ENCODE data around the gene PSMB1.

Gene PSMB1

DNA sequence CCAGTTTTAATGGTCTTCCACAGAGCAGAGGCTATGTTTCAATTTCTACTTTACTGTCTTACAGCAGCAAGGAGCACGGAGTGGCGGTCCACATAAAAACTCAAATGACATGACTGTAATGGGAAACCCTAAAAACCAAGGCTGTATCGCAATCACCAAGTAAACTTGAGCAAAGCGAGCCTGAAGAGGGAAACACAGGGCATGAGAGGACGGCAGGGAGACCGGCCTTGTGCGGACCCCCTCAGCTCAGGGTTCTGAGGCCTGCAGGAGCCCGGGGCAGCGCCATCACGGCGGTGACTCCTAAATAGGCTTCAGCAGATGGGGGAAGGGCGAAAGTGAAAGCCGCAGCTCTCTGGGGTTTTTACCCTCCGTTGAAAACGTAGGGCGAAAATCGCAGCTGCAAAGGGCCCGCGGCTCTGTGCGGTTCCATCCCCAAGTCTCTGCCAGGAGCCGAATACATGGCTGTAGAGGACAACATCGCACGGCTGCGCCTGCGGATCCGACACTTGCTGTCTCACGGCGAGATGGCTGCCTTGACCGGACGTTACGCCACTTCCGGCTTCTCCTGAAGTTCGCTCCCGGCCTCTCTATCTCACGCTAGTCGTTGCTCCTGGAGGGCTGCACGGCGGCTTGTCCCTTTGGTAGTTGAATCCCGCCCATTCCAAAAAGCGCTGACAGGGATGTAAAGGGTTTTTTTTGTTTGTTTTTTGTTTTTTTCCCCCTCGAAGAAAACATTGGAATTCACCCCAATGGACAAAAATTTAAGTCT is at the start of gene PSMB1:
Gene PSMB1 (minus strand): TSS at position 543 of the 769 bp plus-strand sequence. CDS start 65 bp downstream, at position 478.
- Histone ChIP-seq H3K27ac (ENCODE audit: low read length) (peak within 1 kb of the TSS; percentile 96), H3K36me3 (ENCODE audit: control insufficient read depth in 1 of 2, insufficient read depth in 2 of 2, low read length in 2 of 2) (peaks cover 15 to 31% of the 10 kb centered on the region in 2 donors), H3K9me3 (ENCODE audit: control insufficient read depth in 1 of 2, low read length in 2 of 2) (no peaks in the 10 kb centered on the region), H3K27me3 (ENCODE audit: low read depth, low read length) (no peaks in the 10 kb centered on the region), H3K4me3 (ENCODE audit: low read depth in 1 of 2, low read length in 2 of 2) (peak within 1 kb of the TSS; percentile 84 to 99), H3K4me1 (ENCODE audit: control insufficient read depth in 1 of 2, insufficient read depth in 2 of 2, low read length in 2 of 2) (peaks cover 17 to 52% of the 10 kb centered on the region in 2 donors)

DNA sequence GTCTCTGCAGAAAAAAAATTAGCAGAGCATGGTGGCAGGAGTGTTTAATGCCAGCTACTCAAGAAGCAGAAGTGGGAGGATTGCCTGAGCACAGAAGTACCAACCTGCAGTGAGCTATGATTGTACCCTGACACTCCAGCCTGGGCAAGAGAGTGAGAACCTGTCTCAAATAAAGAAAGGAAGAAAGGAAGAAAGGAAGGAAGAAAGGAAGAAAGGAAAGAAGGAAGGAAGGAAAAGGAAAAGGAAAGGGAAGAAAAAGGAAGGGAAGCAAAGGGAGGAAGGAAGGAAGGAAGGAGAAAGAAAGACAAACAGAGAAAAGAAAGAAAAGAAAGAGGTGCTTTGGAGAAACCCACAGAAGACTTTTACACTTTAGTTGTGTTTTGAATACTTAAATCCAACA is 44.2 kb upstream of the PSMB1 start:
- H3K36me3 ChIP-seq (ENCODE audit: control insufficient read depth in 1 of 2, insufficient read depth in 2 of 2, low read length in 2 of 2), result no peaks in the 10 kb centered on the region
- no peaks in the 10 kb centered on the region for H3K4me1 ChIP-seq (ENCODE audit: control insufficient read depth in 1 of 2, insufficient read depth in 2 of 2, low read length in 2 of 2)
- no peak overlapping the region for H3K4me3 ChIP-seq (ENCODE audit: low read depth in 1 of 2, low read length in 2 of 2)
- no peaks in the 10 kb centered on the region for H3K27me3 ChIP-seq (ENCODE audit: low read depth, low read length)
- no peaks in the 10 kb centered on the region for H3K9me3 ChIP-seq (ENCODE audit: control insufficient read depth in 1 of 2, low read length in 2 of 2)
- H3K27ac ChIP-seq (ENCODE audit: low read length), result no peak overlapping the region

DNA sequence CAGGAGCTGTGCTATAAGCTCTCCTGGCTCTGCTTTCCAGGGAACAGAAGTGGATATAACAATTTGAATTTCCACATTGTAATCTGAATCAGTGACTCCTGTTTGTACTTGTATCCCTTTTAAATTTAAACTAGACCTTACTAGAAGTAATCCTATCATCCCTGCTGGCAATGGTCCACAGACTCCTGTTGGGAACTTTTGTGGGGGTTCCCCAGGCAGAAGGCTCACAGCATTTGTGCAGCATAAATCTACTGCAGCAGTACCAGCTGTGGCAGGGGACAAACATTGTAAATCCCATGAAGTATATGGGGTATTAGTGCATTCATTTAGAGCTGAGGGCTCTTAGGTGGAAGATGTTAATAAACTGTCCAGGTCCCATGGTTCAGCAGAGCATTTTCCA is 43.3 kb upstream of the PSMB1 start:
- H3K36me3 ChIP-seq (ENCODE audit: control insufficient read depth in 1 of 2, insufficient read depth in 2 of 2, low read length in 2 of 2), result no peaks in the 10 kb centered on the region
- H3K27ac ChIP-seq (ENCODE audit: low read length), result no peak overlapping the region
- H3K9me3 ChIP-seq (ENCODE audit: control insufficient read depth in 1 of 2, low read length in 2 of 2), result peaks cover 0 to 3% of the 10 kb centered on the region in 2 donors
- H3K4me3 ChIP-seq (ENCODE audit: low read depth in 1 of 2, low read length in 2 of 2), result no peak overlapping the region
- H3K27me3 ChIP-seq (ENCODE audit: low read depth, low read length), result no peaks in the 10 kb centered on the region
- no peaks in the 10 kb centered on the region for H3K4me1 ChIP-seq (ENCODE audit: control insufficient read depth in 1 of 2, insufficient read depth in 2 of 2, low read length in 2 of 2)

DNA sequence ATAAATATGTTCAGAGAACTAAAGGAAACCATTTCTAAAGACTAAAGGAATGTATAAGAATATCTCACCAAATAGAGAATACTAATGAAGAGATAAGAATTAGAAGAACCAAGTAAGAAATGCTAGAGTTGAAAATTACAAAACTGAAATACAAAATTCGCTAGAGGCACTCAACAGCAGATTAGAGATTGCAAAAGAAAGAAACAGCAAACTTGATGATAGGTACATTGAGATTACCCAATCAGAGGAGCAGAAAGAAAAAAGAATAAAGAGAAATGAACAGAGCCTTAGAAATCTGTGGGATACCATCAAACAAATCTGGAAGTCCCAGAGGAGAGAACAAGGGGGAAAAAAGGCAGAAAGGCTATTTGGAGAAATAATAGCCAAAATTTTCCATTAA is 37.6 kb upstream of the PSMB1 start:
- H3K4me3 ChIP-seq (ENCODE audit: low read depth in 1 of 2, low read length in 2 of 2), result no peak overlapping the region
- H3K36me3 ChIP-seq (ENCODE audit: control insufficient read depth in 1 of 2, insufficient read depth in 2 of 2, low read length in 2 of 2), result no peaks in the 10 kb centered on the region
- no peaks in the 10 kb centered on the region for H3K27me3 ChIP-seq (ENCODE audit: low read depth, low read length)
- peaks cover 4 to 7% of the 10 kb centered on the region in 2 donors for H3K9me3 ChIP-seq (ENCODE audit: control insufficient read depth in 1 of 2, low read length in 2 of 2)
- no peak overlapping the region for H3K27ac ChIP-seq (ENCODE audit: low read length)
- H3K4me1 ChIP-seq (ENCODE audit: control insufficient read depth in 1 of 2, insufficient read depth in 2 of 2, low read length in 2 of 2), result no peaks in the 10 kb centered on the region

DNA sequence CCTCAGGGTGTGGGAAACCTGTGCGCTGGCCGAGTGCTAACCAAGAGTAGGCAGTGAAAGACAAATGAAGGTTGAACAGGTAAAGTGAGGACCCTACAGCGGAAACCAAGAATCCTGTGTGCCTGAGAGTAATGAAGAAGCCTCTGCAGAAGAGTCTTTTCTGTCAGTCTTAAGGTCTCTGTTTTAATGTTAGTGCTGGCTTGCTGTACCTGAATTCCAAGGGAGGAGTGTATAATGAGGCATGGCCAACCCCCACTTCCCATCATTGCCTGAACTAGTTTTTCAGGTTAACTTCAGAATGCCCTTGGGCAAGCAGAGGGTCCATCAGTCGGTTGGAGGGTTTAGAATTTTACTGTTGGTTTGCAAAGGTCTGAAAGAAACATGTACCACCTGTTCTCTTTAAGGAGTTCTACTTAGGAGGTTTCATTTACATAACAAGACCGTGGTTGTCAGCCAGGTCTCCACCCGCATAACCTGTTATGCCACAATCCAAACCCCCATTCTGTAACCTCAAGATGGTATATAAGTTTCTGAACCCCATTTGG is 31.9 kb upstream of the PSMB1 start:
- peak overlapping the region; percentile 92 to 97 for H3K4me3 ChIP-seq (ENCODE audit: low read depth in 1 of 2, low read length in 2 of 2)
- H3K9me3 ChIP-seq (ENCODE audit: control insufficient read depth in 1 of 2, low read length in 2 of 2), result no peaks in the 10 kb centered on the region
- H3K4me1 ChIP-seq (ENCODE audit: control insufficient read depth in 1 of 2, insufficient read depth in 2 of 2, low read length in 2 of 2), result peaks cover 5 to 16% of the 10 kb centered on the region in 2 donors
- peaks cover 12 to 20% of the 10 kb centered on the region in 2 donors for H3K36me3 ChIP-seq (ENCODE audit: control insufficient read depth in 1 of 2, insufficient read depth in 2 of 2, low read length in 2 of 2)
- peak overlapping the region; percentile 78 for H3K27ac ChIP-seq (ENCODE audit: low read length)
- no peaks in the 10 kb centered on the region for H3K27me3 ChIP-seq (ENCODE audit: low read depth, low read length)

DNA sequence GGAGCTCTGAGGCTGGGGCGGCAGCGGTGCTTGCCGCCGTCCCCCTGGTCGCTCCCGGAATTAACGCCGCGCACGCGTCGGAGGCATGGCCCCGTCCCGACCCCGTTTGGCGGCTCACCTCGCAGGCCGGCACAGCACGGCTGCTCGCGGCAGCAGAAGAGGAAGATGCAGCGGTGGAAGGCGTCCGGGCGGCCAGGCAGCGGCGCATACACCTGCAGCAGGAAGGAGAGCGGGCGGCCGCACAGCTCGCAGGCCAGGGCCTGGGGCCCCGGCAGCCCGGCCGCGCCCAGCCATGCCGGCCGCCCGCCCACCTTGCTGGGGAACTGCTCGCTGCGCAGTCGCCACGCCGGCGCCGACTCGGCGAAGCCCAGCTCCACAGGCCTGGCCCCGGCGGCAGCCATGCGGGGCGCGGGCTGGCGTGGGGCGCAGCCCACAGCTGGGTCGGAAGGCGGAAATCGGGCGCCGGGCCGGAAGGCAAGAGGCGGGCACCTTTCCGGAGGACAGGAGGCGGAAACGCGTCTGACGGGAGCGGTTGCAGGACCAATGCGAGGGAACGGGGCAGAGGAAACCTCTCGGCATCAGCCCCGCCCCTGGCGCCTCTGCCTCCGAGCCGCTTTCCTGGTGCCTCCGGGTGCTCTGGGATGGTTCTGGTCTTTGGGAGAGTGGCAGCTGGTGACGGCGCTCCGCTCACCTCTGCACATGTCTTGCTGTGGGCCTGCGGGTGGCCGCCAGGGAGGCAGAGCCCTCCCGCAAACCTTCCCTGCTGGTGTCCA is 31.3 kb upstream of the PSMB1 start, which contains the start of gene PDCD2:
Gene PDCD2 (minus strand): TSS at position 457 of the 773 bp plus-strand sequence. CDS start 56 bp downstream, at position 401.
- Histone ChIP-seq H3K27ac (ENCODE audit: low read length) (peak within 1 kb of the TSS; percentile 78), H3K9me3 (ENCODE audit: control insufficient read depth in 1 of 2, low read length in 2 of 2) (no peaks in the 10 kb centered on the region), H3K4me1 (ENCODE audit: control insufficient read depth in 1 of 2, insufficient read depth in 2 of 2, low read length in 2 of 2) (peaks cover 5 to 16% of the 10 kb centered on the region in 2 donors), H3K36me3 (ENCODE audit: control insufficient read depth in 1 of 2, insufficient read depth in 2 of 2, low read length in 2 of 2) (peaks cover 16 to 26% of the 10 kb centered on the region in 2 donors), H3K27me3 (ENCODE audit: low read depth, low read length) (no peaks in the 10 kb centered on the region), H3K4me3 (ENCODE audit: low read depth in 1 of 2, low read length in 2 of 2) (peak within 1 kb of the TSS; percentile 92 to 97)

DNA sequence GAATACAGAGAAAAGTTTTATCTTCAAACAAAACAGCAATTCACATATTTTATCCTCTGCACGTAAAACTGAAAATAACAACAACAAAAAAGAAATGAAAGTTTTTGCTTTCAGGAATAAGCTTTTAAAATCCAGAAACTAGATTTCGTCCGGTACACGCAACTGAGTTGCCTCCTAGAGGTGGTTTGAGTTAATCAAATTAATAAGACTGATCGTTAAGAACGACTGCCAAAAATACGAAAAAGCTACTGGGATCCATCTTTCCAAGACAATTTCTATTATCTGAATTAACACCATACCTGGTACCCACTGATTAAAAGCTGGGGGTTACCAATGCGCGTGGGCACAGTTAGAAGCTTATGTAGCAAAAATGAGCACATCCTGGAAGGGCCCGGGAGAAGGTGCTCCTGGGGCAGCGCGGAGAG is 30.7 kb upstream of the PSMB1 start:
- no peaks in the 10 kb centered on the region for H3K27me3 ChIP-seq (ENCODE audit: low read depth, low read length)
- H3K27ac ChIP-seq (ENCODE audit: low read length), result peak overlapping the region; percentile 57
- no peaks in the 10 kb centered on the region for H3K9me3 ChIP-seq (ENCODE audit: control insufficient read depth in 1 of 2, low read length in 2 of 2)
- H3K4me1 ChIP-seq (ENCODE audit: control insufficient read depth in 1 of 2, insufficient read depth in 2 of 2, low read length in 2 of 2), result peaks cover 5 to 16% of the 10 kb centered on the region in 2 donors
- peaks cover 22 to 29% of the 10 kb centered on the region in 2 donors for H3K36me3 ChIP-seq (ENCODE audit: control insufficient read depth in 1 of 2, insufficient read depth in 2 of 2, low read length in 2 of 2)
- H3K4me3 ChIP-seq (ENCODE audit: low read depth in 1 of 2, low read length in 2 of 2), result peak overlapping the region; percentile 92 to 97

DNA sequence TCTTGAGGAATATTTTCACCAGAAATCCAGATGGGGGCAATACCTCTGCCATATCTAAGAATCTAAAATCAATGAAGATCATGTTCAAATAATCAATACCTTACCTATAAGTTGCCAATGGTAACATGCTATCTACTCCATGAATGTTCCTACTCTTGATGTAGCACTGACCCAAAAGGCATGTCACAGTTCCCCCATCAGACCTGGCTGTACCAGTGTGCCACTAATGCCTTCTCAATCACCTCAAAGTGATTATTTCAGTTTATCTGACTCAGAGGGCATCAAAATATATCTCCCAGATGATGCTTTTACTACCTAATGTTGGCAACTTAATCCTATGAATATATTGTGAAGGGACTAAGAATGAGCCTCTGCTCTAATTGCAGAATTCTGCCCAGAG is 25.8 kb upstream of the PSMB1 start:
- peaks cover 5 to 7% of the 10 kb centered on the region in 2 donors for H3K4me1 ChIP-seq (ENCODE audit: control insufficient read depth in 1 of 2, insufficient read depth in 2 of 2, low read length in 2 of 2)
- H3K27ac ChIP-seq (ENCODE audit: low read length), result no peak overlapping the region
- H3K27me3 ChIP-seq (ENCODE audit: low read depth, low read length), result no peaks in the 10 kb centered on the region
- H3K9me3 ChIP-seq (ENCODE audit: control insufficient read depth in 1 of 2, low read length in 2 of 2), result no peaks in the 10 kb centered on the region
- H3K4me3 ChIP-seq (ENCODE audit: low read depth in 1 of 2, low read length in 2 of 2), result no peak overlapping the region
- H3K36me3 ChIP-seq (ENCODE audit: control insufficient read depth in 1 of 2, insufficient read depth in 2 of 2, low read length in 2 of 2), result peaks cover 46 to 57% of the 10 kb centered on the region in 2 donors

DNA sequence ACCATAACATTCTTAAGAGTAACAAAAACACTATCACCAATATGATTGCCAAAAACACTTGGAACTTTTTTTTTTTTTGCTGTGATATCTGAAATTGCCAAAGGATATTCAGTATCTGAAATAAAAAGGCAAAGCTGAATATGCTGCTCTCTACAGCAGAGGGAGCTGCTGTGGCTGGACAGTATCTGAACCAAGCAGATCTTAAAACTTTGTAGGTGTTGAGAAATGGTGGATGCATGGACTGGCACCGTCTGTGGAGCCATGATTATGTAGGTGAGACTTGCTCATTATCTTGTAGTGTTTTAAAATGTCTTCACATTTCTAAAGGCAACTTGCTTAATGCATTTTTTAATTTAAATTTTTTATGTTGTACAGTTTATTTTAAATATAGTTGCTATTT is 22.1 kb upstream of the PSMB1 start:
- no peaks in the 10 kb centered on the region for H3K9me3 ChIP-seq (ENCODE audit: control insufficient read depth in 1 of 2, low read length in 2 of 2)
- no peaks in the 10 kb centered on the region for H3K27me3 ChIP-seq (ENCODE audit: low read depth, low read length)
- H3K4me1 ChIP-seq (ENCODE audit: control insufficient read depth in 1 of 2, insufficient read depth in 2 of 2, low read length in 2 of 2), result no peaks in the 10 kb centered on the region
- H3K27ac ChIP-seq (ENCODE audit: low read length), result no peak overlapping the region
- peaks cover 54 to 67% of the 10 kb centered on the region in 2 donors for H3K36me3 ChIP-seq (ENCODE audit: control insufficient read depth in 1 of 2, insufficient read depth in 2 of 2, low read length in 2 of 2)
- no peak overlapping the region for H3K4me3 ChIP-seq (ENCODE audit: low read depth in 1 of 2, low read length in 2 of 2)

DNA sequence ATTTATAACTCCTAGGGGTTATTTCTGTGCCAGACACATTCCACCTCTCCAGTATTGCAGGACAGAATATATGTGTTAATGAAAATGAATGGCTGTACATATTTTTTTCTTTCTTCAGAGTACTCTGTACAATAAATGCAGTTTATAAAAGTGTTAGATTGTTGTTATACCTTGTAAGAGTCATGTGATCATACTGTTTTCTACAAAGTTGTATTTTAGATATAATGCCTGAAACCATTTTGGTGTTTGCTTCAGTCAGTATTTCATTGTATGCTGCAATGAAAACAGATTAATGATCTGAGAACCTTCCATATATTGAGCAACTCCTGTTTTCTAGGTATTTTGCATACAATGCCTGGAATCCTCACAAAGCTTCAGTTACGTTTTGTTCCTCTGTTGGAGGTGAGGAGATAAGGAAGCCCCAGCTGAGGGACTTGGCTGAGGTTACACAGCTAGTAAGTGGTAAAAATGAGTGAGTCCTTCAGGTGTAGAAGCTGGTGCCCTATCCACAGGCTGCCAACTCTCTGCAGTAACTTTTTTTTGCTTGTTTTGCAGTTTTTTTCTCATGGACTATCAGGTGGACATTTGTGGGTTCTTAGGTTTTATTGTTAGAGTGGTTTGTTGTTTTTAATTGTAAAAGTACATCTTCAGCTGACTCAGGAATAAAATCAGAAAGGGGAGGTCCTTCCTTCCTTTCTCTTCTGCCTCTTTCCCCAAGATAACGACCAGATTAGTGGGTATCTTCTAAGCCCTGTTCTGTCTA is 19.8 kb upstream of the PSMB1 start:
- H3K27me3 ChIP-seq (ENCODE audit: low read depth, low read length), result no peaks in the 10 kb centered on the region
- H3K4me3 ChIP-seq (ENCODE audit: low read depth in 1 of 2, low read length in 2 of 2), result no peak overlapping the region
- no peaks in the 10 kb centered on the region for H3K4me1 ChIP-seq (ENCODE audit: control insufficient read depth in 1 of 2, insufficient read depth in 2 of 2, low read length in 2 of 2)
- no peak overlapping the region for H3K27ac ChIP-seq (ENCODE audit: low read length)
- no peaks in the 10 kb centered on the region for H3K9me3 ChIP-seq (ENCODE audit: control insufficient read depth in 1 of 2, low read length in 2 of 2)
- H3K36me3 ChIP-seq (ENCODE audit: control insufficient read depth in 1 of 2, insufficient read depth in 2 of 2, low read length in 2 of 2), result peaks cover 58 to 73% of the 10 kb centered on the region in 2 donors

All from muscle layer of duodenum (tissue), 2 donors.